Natural killer cell (primary cell): ENCODE data around the gene EHMT1. TPM values are rescaled to one million over a fixed set of nuclear protein-coding genes. Genes with fewer than 3 reads are reported as not detected.
A peak's percentile ranks its signal among the peaks of the same experiment; 100 is the strongest.
"Not testable (repeated sequence)": the region's sequence is repeated elsewhere in the genome, so short reads cannot be mapped to it uniquely, and the experiment has no call there.

Experiments
- ATAC-seq, 3 donors: fragments of 150-1000 bp in 2 of 3; fragments of 200-7000 bp in 1 of 3; cut with Tn5 transposase; 1 replicate in 1 of 3; 2 replicates in 2 of 3; pipeline ENCODE4 v1.10.0; 2021; ENCODE audit warnings: mild to moderate bottlenecking in 2 of 3, moderate library complexity in 2 of 3
- DNase-seq, 2 donors: peaks; one replicate each; pipeline versions ENCODE4 v3.0.0 to v3.0.0-alpha.2; 2013 to 2021; ENCODE audit warnings: mixed read lengths in 1 of 2
- H3K27ac ChIP-seq: one replicate; pipeline ENCODE4 v1.5.1; 2013; ENCODE audit warnings: mild to moderate bottlenecking, low read length
- H3K27me3 ChIP-seq: one replicate; pipeline ENCODE4 v1.6.1; 2013; ENCODE audit warnings: low read length; ENCODE audit not compliant: control insufficient read depth, insufficient read depth
- H3K36me3 ChIP-seq: one replicate; pipeline ENCODE4 v1.6.1; 2013; ENCODE audit warnings: low read length; ENCODE audit not compliant: control insufficient read depth, insufficient read depth
- H3K4me1 ChIP-seq: one replicate; pipeline ENCODE4 v1.6.1; 2013; ENCODE audit warnings: low read length; ENCODE audit not compliant: control insufficient read depth, insufficient read depth
- H3K4me3 ChIP-seq: one replicate; pipeline ENCODE4 v1.5.1; 2013; ENCODE audit warnings: low read length
- H3K9me3 ChIP-seq: one replicate; pipeline ENCODE4 v1.6.1; 2013; ENCODE audit warnings: low read length; ENCODE audit not compliant: control insufficient read depth, insufficient read depth
- H3K27ac Mint-ChIP-seq, 2 donors: one replicate each; pipeline ENCODE4 v1.8.0; 2022; ENCODE audit warnings: mild to moderate bottlenecking in 2 of 2, mixed read lengths in 2 of 2, moderate library complexity in 1 of 2
- H3K27me3 Mint-ChIP-seq, 2 donors: one replicate each; pipeline ENCODE4 v1.8.0; 2022; ENCODE audit warnings: low read depth in 2 of 2, mixed read lengths in 2 of 2
- H3K36me3 Mint-ChIP-seq: one replicate; pipeline ENCODE4 v1.8.0; 2022; ENCODE audit warnings: mixed read lengths
- H3K4me1 Mint-ChIP-seq, 2 donors: one replicate each; pipeline ENCODE4 v1.8.0; 2022; ENCODE audit warnings: mixed read lengths in 2 of 2
- H3K4me3 Mint-ChIP-seq: one replicate; pipeline ENCODE4 v1.8.0; 2022; ENCODE audit warnings: mild to moderate bottlenecking, moderate library complexity, mixed read lengths
- H3K9me3 Mint-ChIP-seq, 2 donors: one replicate each; pipeline ENCODE4 v1.8.0; 2022; ENCODE audit warnings: mixed read lengths in 2 of 2
- WGBS: methylation state at CpG from one replicate; pipeline ENCODE4 v1.1.7; 2013; ENCODE audit warnings: missing lambda C conversion rate; ENCODE audit not compliant: insufficient coverage; 5-methylcytosine and 5-hydroxymethylcytosine counted together
- intact Hi-C: fragments of 100-400 bp; cut with micrococcal nuclease; formaldehyde crosslinking; loops from one replicate; pipeline ENCODE4 v1.14.2; 2022
- total RNA-seq, 4 donors: library from RNA; stranded (reverse); fragments of 120-200 nt in 1 of 4; gene quantifications; one replicate each; pipeline versions ENCODE4 v1.2.3 to v1.2.4, GENCODE V29; 2013 to 2022
- TF ChIP-seq, protein P1 (sequence below): fragments of 200-600 bp; IDR thresholded peaks from one replicate; pipeline ENCODE4 v1.8.0; 2022; ENCODE audit warnings: antibody characterized with exemption

Gene EHMT1
- total RNA-seq, 3 donors from 2014 or later (not counting 1 experiment from before 2014, with no cell fraction given), result 173 to 200 (median 176) TPM

DNA sequence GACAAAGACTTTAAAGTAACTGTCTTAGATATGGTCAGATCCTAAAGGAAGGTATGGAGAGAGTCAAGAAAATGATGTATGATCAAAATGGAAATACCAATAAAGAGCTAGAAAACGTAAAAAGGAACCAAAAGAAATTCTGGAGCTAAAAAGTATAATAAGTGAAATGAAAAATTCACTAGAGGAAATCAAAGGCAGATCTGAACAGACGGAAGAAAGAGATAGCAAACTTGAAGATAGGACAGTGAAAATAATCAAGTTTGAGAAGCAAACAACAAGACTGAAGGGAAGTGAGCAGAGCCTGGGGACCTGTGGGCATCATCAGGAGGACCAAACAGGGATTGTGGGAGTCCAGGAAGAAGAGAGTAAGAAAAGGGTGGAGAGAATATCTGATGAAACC is 115.4 kb downstream of the EHMT1 start:
- H3K9me3 Mint-ChIP-seq, result peaks cover 9% of the 10 kb centered on the region in 2 donors
- H3K27ac Mint-ChIP-seq, result no peak overlapping the region
- DNase-seq, result no peak
- ATAC-seq, result no peak
- no peaks in the 10 kb centered on the region for H3K27me3 Mint-ChIP-seq
- H3K4me3 Mint-ChIP-seq, result no peak overlapping the region
- Histone ChIP-seq H3K4me1 (no peaks in the 10 kb centered on the region), H3K36me3 (peaks cover 46% of the 10 kb centered on the region), H3K27ac (no peak overlapping the region), H3K4me3 (no peak overlapping the region), H3K9me3 (peaks cover 10% of the 10 kb centered on the region), H3K27me3 (no peaks in the 10 kb centered on the region)
- peaks cover 14 to 22% of the 10 kb centered on the region in 2 donors for H3K4me1 Mint-ChIP-seq
- 100% methylated on average over 2 of the region's 2 CpGs for WGBS
- TF ChIP-seq, protein P1, sequence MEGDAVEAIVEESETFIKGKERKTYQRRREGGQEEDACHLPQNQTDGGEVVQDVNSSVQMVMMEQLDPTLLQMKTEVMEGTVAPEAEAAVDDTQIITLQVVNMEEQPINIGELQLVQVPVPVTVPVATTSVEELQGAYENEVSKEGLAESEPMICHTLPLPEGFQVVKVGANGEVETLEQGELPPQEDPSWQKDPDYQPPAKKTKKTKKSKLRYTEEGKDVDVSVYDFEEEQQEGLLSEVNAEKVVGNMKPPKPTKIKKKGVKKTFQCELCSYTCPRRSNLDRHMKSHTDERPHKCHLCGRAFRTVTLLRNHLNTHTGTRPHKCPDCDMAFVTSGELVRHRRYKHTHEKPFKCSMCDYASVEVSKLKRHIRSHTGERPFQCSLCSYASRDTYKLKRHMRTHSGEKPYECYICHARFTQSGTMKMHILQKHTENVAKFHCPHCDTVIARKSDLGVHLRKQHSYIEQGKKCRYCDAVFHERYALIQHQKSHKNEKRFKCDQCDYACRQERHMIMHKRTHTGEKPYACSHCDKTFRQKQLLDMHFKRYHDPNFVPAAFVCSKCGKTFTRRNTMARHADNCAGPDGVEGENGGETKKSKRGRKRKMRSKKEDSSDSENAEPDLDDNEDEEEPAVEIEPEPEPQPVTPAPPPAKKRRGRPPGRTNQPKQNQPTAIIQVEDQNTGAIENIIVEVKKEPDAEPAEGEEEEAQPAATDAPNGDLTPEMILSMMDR, result no peak
- H3K36me3 Mint-ChIP-seq, result peaks cover 42% of the 10 kb centered on the region
- intact Hi-C loops, result no loop called here

DNA sequence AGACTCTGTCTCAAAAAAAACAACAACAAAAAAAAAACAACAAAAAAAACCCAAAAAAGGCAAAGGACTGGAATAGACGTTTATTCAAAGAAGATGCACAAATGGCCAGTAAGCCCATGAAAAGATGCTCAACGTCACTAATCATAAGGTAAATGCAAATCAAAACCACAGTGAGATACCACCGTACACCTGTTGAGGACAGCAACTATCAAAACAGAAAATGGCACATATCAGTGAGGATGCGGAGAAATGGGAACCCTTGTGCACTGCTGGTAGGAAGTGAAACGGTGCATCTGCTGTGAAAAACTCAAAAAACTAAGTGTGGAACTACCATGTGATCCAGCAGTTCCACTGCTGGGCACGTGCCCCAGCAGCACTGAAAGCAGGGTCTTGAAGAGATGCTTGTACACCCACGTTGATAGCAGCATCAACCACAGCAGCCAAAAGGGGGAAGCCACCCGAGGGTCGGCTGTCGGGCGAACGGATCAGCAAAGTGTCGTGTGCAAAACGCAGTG is 119.4 kb downstream of the EHMT1 start:
- ATAC-seq, result peak in 1 of 3 donors; percentile 32
- H3K27ac ChIP-seq, result peak overlapping the region; percentile 18
- Mint-ChIP-seq H3K36me3 (peaks cover 20% of the 10 kb centered on the region), H3K27ac (peak overlapping the region in 1 of 2 donors; percentile 32), H3K4me1 (peaks cover 21 to 29% of the 10 kb centered on the region in 2 donors)
- H3K4me3 Mint-ChIP-seq, H3K9me3 ChIP-seq, H3K4me3 ChIP-seq, DNase-seq, H3K27me3 Mint-ChIP-seq, H3K27me3 ChIP-seq, intact Hi-C loops, H3K4me1 ChIP-seq, H3K9me3 Mint-ChIP-seq: not testable (repeated sequence)
- peaks cover 30% of the 10 kb centered on the region for H3K36me3 ChIP-seq
- WGBS, result 81% methylated on average over 5 of the region's 14 CpGs

DNA sequence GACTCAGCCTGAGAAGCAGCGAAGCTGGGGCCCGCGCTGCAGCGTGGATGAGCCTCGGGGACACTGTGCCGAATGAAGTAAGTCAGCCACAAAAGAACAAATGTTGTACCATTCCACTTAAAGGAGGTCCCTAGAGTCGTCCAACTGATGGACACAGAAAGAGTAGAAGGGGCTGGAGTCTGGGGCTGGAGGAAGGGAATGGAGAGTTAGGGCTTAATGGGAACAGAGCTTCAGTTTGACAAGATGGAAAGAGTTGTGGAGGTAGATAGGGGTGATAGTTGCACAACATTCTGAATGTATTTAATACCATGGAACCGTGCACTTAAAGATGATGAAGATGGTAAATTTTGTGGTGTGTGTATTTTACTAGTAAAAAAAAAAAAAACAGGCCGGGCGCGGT is 119.9 kb downstream of the EHMT1 start:
- WGBS, result 94% methylated on average over 5 of the region's 11 CpGs
- peak in 1 of 3 donors; percentile 7 for ATAC-seq
- H3K4me3 Mint-ChIP-seq, result no peak overlapping the region
- peak overlapping the region in 1 of 2 donors; percentile 32 for H3K27ac Mint-ChIP-seq
- peaks cover 16% of the 10 kb centered on the region for H3K36me3 Mint-ChIP-seq
- intact Hi-C loops, result no loop called here
- H3K4me3 ChIP-seq, result no peak overlapping the region
- peaks cover 30% of the 10 kb centered on the region for H3K36me3 ChIP-seq
- DNase-seq, result no peak
- H3K4me1 ChIP-seq, result no peaks in the 10 kb centered on the region
- no peaks in the 10 kb centered on the region for H3K27me3 Mint-ChIP-seq
- H3K9me3 ChIP-seq, result peaks cover 3% of the 10 kb centered on the region
- peak overlapping the region; percentile 52 for H3K27ac ChIP-seq
- H3K4me1 Mint-ChIP-seq, result peaks cover 21 to 29% of the 10 kb centered on the region in 2 donors
- no peaks in the 10 kb centered on the region for H3K27me3 ChIP-seq
- peaks cover 8% of the 10 kb centered on the region in 2 donors for H3K9me3 Mint-ChIP-seq
- TF ChIP-seq, protein P1, result no peak

DNA sequence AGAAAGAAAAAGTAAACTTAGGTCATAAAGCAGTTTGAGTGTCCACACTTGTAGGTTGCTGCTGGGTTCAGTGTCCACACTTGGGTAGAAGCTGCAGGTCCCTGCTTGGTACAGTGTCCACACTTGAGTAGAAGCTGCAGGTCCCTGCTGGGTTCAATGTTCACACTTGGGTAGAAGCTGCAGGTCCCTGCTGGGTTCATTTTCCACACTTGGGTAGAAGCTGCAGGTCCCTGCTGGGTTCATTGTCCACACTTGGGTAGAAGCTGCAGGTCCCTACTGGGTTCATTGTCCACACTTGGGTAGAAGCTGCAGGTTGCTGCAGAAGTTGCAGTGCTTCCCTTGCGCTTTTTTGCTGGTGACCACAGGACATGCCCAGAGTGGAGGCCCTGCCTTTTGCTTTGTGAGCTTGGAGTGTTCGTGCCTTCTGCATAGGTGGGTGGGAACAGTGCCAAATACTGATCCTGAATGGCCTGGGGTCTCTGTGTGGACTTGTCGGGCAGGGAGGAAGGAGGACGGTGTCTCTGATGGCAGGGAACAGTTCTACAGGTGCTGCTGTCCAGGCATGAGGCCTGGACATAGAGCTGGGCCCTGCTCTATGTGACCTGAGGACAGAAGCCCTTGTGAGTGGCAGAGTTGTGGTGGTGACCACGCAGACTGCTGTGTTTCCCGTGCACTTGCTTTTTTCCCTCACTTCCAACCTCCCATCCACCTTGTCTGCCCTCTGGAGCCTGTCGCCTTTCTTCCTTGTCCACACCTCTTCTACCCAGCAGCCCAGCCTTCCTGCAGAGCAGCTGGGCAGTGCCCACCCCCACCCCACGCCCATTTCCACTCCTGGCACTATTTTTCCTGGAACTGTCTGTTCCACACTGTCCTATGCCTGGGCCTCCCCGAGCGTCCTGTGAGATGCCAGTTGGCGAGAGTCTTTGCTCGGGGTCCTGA is 120.8 kb downstream of the EHMT1 start:
- Mint-ChIP-seq H3K4me3 (no peak overlapping the region), H3K27me3 (no peaks in the 10 kb centered on the region), H3K36me3 (peaks cover 6% of the 10 kb centered on the region), H3K9me3 (peaks cover 0 to 2% of the 10 kb centered on the region in 2 donors), H3K27ac (peak overlapping the region; percentile 32 to 74), H3K4me1 (peaks cover 24 to 26% of the 10 kb centered on the region in 2 donors)
- intact Hi-C loops, result no loop called here
- peaks cover 30% of the 10 kb centered on the region for H3K36me3 ChIP-seq
- TF ChIP-seq, protein P1, result no peak
- no peak overlapping the region for H3K4me3 ChIP-seq
- H3K27ac ChIP-seq, result no peak overlapping the region
- no peaks in the 10 kb centered on the region for H3K4me1 ChIP-seq
- ATAC-seq (peak in 1 of 3 donors; percentile 33), DNase-seq (no peak)
- 95% methylated on average over 12 of the region's 12 CpGs for WGBS
- H3K27me3 ChIP-seq, result no peaks in the 10 kb centered on the region
- H3K9me3 ChIP-seq, result no peaks in the 10 kb centered on the region
